ENCODE measurements around the gene ST7L.

- TF ChIP-seq CTCF (IDR thresholded peaks at IDR 0.05; ENCODE audit: low read depth, low read length, poor library complexity, severe bottlenecking) (no peak), EZH2phosphoT487 (IDR thresholded peaks at IDR 0.05; ENCODE audit: borderline replicate concordance, low read length) (no peak)
Observed at GRCh38 chr1:112505878-112506277, 113.1 kb downstream of the ST7L start.

All from DOHH2 (cell line).